Measurements from ENCODE around the gene IL1R2. TPM values are rescaled to one million over a fixed set of nuclear protein-coding genes. Genes with fewer than 3 reads are reported as not detected.
"Not testable (repeated sequence)": the region's sequence is repeated elsewhere in the genome, so short reads cannot be mapped to it uniquely, and the experiment has no call there.

The IL1R2 gene
- total RNA-seq, 1 donor = not detected

DNA sequence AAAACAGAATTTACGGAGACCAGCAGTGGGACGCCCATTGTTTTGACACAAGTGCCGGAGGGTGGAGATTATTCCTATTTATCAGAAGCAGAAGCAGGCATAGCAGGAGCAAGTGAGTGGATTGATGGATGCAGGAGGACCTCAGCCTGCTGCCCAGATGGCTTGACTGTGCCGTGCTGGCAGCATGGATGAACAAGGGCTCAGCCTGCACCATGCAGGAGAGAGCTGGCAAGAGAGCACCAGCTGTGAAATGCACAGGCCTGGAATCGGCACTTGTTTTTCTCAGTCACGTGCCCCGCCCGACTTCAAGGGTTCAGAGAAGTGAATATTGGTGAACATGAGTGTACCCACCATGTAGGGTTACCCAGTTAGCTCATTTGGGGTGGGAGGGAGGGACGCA, 4.0 kb downstream of the IL1R2 start:
- DNase-seq (ENCODE audit: low read depth in 2 of 3, low spot score in 2 of 3) = no peak

DNA sequence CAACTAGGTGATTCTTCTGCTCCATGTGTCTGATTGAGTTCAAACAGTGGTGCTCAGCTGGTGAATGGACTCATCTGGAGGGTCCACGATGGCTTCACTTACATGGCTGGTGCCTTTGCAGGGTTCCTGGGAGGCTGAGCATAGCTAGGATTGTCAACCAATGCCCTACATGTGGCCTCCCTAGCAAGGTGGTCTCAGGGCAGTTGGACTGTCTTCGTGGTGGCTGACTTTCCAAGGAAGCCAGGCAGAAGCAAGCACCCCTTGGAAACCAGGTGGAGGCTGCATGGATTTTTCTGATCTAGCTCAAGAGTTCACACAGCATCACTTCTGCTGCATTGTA, 6.8 kb downstream of the IL1R2 start:
- no peak for DNase-seq (ENCODE audit: low read depth in 2 of 3, low spot score in 2 of 3)

DNA sequence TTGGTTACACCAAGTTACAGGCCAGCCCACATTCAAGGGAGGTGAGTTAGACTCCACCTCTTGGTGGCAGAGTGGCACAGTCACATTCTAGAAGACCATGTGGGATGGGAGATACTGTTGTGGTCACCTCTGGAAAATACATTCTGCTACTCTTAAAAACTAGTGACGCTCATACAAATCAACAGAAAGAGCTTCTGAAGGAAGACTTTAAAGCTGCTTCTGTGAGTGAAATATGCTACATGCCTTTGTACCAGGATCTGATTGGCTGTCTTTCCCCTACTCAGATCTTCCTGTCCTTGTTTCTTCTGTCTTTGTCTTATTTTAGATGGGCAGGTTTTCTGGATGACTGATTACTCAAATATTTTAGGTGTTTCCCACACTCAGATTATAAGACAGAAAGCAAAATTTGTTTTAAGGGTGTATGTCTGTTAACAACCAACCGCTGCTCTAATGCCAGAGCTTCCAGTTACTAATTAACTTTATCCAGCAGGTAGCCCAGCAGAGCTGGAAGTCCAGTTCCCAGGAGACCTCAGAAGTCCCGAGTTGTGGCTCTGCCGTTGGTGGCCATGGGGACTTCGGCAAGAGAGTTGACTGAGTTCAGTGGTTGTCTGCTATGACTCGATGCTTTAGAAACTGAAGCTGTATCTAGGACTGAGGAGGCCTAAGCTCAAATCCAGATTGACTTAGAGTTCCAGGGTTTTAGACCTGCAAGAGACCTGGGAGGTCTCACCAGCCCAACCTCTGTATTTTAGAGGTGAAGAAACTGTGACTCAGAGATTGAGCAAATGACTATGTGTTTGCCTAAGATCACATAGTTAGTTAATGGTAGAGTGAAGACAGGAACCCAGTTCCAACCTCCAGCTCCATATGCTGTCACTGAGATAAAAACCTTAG, 7.4 kb downstream of the IL1R2 start:
- DNase-seq (ENCODE audit: low read depth in 2 of 3, low spot score in 2 of 3) = peak in 1 of 3 donors; percentile 54

DNA sequence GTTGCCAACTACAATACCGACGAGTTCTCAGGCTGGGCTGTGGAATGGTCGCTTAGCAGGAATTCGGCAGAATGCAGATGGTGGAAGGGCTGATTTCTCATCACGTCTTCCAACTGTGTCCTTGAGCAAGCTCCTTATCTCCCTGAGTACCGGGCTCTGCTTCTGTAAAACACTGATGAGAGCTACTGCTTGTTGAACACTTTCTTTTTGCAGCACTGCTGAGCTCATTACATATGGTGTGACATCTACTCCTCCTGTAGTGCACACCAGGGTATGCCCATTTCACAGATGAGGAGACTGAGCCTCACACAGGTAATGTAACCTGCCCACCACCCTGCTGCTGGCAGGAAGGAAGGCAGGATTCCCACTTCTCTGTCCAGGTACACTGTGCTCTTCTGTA, 8.3 kb downstream of the IL1R2 start:
- DNase-seq (ENCODE audit: low read depth in 2 of 3, low spot score in 2 of 3) = no peak

DNA sequence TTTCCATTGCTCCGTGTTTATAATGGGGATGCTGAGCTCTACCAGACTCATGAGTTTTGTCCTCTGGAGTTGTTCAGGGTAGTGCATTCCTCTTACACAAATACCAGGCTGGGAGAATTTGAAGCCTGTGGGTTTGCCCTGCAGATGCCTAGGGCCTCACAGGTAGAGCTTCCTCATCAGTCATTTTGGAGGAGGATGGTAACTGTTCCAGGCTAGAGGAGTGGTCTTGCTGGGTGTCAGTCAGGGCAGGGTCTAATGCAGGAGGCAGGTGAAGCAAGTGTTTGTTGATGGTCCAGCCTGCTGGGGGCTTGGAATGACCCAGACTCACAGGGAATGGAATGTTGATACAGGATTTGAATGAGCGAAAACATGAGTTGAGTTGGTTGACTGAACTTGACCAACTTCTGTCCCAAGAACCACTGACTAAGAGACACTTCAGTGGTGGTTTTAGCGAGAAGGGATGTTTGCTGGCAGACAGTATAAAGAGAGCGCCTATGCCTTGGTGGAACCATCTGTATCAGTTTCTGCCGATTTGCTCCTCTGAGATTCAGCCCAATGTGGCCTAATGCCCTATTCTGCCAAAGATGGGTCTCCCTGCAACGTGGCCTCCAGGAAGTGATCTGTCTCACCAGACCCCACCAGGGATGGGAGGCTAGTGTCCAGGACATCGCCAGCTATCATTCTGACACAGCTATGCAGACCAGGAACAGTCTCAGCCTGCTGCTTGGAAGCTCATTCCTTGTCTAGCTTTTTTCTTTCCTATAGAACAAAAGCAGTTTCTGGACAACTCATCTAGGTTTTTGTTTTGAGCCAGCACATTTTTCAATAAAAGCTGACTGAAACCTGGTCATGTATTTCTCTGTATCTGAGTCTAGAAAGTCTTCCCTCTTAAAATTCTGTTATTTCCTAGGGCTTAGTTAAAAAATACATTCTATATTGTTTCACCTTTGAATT, 9.3 kb downstream of the IL1R2 start:
- DNase-seq (ENCODE audit: low read depth in 2 of 3, low spot score in 2 of 3) = no peak

DNA sequence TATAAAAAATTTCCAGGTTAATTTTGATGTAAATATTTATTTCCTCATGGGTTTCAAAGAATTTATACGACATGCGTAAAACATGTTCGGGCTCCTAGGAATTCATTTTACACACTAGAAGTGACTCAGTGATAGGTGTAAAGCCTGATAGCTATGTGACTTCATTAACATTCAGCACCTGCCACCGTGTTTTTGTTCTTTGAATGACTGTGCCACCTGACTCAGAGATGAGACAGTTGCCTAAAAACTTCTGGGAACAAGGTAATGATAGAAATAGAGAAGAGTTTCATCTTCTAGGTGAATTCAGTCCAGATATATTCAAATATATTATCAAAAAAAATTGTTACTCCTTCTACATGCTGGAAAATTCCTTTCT, 10.0 kb downstream of the IL1R2 start:
- DNase-seq (ENCODE audit: low read depth in 2 of 3, low spot score in 2 of 3) = no peak

DNA sequence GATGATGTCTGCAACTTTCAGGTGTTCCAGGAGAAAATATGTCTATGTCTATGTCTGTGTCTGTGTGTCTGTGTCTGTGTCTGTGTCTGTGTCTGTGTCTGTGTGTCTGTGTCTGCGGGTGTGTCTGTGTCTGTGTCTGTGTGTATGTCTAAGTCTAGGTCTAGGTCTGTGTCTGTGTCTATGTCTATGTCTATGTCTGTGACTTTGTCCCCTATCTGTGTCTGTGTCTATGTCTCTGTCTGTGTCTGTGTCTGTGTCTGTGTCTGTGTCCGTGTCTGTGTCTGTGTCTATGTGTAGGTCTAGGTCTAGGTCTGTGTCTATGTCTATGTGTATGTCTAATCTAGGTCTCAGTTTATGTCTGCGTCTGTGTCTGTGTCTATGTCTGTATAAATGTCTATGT, 10.5 kb downstream of the IL1R2 start:
- DNase-seq (ENCODE audit: low read depth in 2 of 3, low spot score in 2 of 3) = no peak

DNA sequence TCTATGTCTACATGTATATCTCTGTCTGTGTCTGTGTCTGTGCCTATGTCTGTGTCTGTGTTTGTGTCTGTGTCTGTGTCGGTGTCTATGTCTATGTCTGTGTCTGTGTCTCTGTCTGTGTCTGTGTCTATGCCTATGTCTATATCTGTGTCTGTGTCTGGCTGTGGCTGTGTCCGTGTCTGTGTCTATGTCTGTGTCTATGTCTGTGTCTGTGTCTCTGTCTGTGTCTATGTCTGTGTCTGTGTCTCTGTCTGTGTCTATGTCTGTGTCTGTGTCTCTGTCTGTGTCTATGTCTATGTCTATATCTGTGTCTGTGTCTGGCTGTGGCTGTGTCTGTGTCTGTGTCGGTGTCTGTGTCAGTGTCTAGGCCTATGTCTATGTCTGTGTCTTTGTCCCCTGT, 11.1 kb downstream of the IL1R2 start:
- not testable (repeated sequence) for DNase-seq (ENCODE audit: low read depth in 2 of 3, low spot score in 2 of 3)

DNA sequence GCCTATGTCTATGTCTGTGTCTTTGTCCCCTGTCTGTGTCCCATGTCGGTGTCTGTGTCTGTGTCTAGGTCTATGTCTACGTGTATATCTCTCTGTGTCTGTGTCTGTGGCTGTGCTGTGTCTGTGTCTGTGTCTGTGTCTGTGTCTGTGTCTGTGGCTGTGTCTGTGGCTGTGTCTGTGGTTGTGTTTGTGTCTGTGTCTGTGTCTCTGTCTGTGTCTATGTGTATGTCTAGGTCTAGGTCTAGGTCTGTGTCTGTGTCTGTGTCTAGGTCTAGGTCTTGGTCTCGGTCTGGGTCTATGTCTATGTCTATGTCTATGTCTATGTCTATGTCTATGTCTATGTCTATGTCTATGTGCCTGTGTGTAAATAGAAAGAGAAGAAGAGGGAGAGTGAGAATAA, 11.9 kb downstream of the IL1R2 start:
- DNase-seq (ENCODE audit: low read depth in 2 of 3, low spot score in 2 of 3) = no peak

DNA sequence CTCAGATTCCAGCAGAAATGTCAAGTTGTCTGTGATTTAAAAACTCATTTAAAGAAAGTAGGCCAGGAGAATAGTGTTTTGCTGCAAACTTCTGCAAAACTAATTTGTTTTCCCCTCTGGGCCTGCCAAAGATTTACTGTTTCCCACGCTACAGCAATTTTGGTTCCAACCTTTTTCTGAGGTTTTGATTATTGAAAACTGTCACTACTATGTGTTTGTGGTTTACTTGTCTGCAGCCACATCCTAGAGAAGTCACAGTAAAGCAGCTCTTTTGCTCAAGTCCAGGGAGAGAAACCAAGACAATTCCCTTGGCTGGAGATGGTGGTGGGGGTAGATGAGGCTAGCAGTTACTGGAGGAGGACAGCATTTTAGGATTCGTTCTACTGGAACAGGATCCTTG, 12.8 kb downstream of the IL1R2 start:
- no peak for DNase-seq (ENCODE audit: low read depth in 2 of 3, low spot score in 2 of 3)

DNA sequence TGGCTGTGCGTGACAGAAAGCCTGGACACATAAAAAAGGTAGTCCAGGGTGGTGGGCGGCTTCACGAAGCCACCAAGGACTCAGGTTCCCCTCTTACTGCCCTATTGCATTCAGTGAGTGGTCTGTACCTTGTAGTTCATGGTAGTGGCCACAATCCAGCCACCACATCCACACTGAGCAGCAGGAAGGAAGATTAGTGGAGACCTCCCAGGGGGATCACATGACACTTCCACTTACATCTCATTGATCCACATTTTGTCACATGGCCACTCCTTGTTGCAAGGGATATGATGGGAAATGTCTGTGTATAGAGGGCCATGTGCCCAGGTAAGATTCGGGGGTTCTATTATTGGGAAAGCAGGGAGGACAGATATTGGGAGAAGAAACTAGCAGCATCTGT, 13.7 kb downstream of the IL1R2 start:
- no peak for DNase-seq (ENCODE audit: low read depth in 2 of 3, low spot score in 2 of 3)

DNA sequence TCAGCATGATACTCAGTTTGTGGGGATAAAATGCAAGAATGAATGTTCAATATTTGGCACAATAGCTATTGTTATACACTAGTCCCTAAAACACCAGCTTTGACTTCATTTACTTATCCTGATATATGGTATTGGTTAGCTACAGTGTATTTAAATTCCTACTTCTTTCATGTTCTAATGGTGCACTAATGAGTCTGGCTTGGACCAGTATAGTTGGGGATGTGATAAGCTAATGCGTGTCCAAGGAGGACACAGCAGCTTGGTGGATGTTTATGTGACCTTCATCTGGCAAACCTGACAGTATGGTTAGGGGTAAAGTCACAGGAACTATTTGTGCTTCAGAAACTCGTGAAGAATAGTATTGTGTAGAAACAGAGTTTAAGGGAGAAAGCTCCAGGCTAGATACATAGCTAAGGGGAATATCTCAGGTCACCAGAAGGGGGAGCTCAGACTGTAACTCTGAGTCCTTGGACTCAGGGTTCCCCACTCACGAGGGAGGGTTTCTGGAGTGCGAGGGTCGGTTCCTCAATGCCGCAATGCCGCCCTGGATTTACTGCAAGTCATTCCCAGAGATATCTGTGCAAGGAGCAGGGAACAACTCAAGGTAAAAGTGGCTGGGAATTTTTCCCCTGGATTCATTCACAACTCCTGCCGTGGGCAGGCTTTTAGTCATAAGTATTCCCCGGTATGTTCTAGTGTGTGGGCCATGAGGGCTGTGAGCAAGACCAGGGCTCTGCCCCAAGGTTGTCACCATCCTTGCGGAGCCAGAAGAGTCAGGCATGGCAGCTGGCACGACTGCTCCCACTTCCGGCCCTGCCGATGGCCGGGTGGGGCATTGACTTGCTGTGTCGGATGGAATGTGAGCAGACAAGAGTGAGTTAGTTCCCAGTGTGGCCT, 14.5 kb downstream of the IL1R2 start:
- DNase-seq (ENCODE audit: low read depth in 2 of 3, low spot score in 2 of 3) = peak in 2 of 3 donors; percentile 60 to 79

DNA sequence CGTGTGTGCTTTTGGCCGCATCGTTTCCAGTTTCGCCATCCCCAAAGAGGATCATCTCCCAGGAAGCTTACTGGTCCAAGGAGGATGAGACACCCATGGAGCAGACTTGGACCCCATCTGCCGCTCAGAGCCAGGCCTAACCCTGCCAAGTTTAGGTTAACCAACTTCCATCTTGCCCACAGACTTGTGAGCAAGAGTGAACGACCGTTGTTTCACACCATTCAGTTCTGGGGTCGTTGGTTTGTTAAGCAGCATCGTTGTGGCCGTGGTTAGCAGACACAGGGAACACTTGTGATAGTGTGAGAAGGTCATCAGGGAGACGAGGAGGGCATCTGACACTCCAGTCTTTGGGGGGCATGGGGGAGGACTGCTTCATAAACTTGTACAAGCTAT, 15.1 kb downstream of the IL1R2 start:
- DNase-seq (ENCODE audit: low read depth in 2 of 3, low spot score in 2 of 3) = no peak

DNA sequence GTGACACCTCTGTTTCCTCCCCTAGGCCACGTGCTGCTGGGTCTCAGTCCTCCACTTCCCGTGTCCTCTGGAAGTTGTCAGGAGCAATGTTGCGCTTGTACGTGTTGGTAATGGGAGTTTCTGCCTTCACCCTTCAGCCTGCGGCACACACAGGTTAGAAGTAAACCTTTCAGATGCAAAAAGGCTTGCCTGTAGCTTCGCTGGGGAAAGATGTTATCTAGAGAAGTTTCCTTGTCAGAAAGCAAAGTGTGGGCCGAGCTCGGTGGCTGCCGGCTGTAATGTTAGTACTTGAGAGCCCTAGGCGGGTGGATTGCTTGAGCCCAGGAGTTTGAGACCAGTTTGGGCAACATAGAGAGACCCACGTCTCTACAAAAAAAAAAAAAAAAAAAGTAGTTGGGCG, 16.7 kb downstream of the IL1R2 start:
- DNase-seq (ENCODE audit: low read depth in 2 of 3, low spot score in 2 of 3) = no peak

DNA sequence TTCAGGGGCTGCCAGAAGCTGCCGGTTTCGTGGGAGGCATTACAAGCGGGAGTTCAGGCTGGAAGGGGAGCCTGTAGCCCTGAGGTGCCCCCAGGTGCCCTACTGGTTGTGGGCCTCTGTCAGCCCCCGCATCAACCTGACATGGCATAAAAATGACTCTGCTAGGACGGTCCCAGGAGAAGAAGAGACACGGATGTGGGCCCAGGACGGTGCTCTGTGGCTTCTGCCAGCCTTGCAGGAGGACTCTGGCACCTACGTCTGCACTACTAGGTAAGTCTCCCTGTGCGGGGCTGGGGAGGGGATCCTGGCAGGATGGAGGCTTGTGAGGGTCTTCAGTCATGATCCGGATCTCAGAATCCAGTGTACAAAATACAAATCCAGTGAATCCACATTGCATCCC, 17.8 kb downstream of the IL1R2 start:
- DNase-seq (ENCODE audit: low read depth in 2 of 3, low spot score in 2 of 3) = no peak

DNA sequence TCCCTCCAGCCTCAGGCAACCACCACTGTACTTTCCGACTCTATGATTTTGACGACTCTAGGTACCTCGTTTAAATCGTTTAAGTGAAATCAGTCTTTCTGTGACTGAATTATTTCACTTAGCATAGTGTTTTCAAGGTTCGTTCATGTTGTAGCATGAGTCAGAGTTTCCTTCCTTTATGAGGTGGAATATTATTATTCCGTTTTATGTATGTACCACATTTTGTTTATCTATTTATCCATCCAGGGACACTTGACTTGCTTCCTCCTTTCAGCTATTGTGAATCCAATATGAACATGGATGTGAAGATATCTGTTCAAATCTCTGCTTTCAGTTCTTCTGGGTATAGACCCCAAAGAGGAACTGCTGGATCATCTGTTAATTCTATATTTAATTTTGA, 19.1 kb downstream of the IL1R2 start:
- peak in 2 of 3 donors; percentile 60 to 78 for DNase-seq (ENCODE audit: low read depth in 2 of 3, low spot score in 2 of 3)

DNA sequence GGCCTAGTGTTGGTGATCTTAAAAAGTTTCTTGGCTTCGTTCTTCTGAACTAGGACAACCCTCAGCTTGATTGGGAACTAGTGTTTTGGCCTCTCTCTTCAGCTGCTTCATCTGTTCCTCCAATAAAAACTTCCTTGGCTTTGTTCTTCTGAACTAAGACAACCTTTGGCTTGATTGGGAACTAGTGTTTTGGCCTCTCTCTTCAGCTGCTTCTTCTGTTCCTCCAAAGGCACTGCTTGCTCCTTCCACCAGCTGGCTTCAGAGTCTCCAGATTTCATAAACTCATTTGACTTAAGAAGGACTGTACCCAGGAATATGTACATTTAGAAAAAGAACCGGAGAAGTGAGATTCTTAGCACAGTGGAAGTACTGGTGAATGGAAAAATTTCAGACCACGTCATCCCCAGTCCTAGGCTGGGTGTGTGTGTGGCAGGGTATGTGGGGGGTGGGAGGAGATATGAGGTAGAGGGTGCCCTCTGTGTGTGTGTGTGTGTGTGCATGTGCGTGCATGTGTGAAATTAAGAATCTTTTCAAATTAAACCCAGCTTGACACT, 20.4 kb downstream of the IL1R2 start:
- DNase-seq (ENCODE audit: low read depth in 2 of 3, low spot score in 2 of 3) = no peak

DNA sequence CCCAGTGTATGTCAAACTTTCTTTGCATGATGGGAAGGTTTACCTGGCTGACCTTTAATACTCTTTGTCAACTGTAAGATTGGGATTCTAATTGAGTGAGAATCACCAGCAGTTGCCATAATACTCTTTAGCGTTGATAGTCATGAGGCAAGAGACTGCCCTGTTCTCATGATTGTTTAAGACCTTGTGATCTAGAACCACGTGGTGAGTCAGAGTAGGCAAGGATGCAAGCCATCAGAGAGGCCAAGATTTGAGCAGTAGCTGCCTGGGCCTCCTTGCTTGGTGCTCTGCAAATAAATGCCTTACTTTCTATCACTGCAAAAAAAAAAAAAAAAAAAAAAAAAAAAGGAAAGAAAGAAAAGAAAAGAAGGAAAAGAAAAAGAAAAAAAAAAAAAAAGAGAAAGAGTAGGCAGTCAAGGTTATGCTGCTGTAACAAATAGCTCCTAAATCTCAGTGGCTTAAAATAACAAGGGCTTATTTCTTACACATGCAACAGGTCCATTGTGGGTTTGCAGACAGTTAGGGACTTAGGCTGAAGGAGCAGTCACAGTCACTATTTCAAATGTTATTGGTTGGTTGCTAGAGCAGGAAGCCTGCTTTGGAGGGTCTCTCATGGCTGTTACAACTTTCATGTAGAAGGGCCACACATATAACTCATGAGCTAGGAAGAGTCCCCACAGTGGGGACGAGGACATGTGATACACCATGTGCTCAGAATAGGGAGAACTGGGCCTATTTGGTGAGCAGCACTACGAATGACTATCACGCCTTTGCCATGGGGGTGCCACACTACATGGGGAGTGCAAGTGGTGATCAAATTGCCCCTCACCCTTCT, 21.7 kb downstream of the IL1R2 start:
- DNase-seq (ENCODE audit: low read depth in 2 of 3, low spot score in 2 of 3) = no peak

DNA sequence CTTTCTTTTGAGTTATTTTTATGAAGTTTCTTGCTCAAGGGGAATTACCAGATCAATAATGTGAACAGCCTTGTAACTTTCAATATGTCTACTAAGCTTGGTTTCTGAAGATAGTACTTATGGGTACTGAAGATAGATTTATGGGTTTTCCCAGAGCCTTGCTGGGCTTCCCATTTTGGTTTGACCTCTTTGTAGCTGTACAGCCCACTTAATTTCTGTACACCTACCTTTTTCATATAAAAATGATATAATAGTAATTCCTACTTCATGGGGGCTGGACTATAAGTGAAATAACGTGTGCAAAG, 22.2 kb downstream of the IL1R2 start:
- DNase-seq (ENCODE audit: low read depth in 2 of 3, low spot score in 2 of 3) = no peak

DNA sequence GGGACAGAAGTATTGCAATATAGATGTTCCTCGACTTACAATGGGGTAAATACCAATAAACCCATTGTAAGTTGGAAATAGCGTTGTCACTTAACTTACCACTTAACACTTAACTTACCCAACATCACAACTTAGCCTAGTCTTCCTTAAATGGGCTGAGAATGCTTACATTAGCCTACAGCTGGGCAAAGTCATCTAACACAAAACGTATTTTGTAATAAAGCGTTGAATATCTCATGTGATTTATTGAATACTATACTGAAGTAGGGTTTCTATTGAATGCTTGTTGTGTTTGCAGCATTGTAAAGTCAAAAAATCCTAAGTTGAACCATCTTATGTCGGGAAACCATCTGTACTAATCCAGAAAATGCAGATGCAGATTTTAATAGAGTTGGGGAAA, 23.6 kb downstream of the IL1R2 start:
- DNase-seq (ENCODE audit: low read depth in 2 of 3, low spot score in 2 of 3) = no peak

Measured in hematopoietic multipotent progenitor cell (in vitro differentiated cells).